HepG2 (cell line): Measurements from ENCODE around the gene MED12L. TPM values are rescaled to one million over a fixed set of nuclear protein-coding genes. Genes with fewer than 3 reads are reported as not detected.
A peak's percentile ranks its signal among the peaks of the same experiment; 100 is the strongest.

Source experiments
- AKNA ChIP-seq: sonication (generic); formaldehyde crosslinking; IDR thresholded peaks from 2 replicates; pipeline ENCODE4 v1.4.0; 2020; ENCODE audit warnings: missing genetic modification reagents, borderline replicate concordance
- DPF2 ChIP-seq: sonication (generic); formaldehyde crosslinking; IDR thresholded peaks from 2 replicates; pipeline ENCODE4 v1.4.0; 2020; ENCODE audit warnings: mild to moderate bottlenecking, low read depth, missing genetic modification reagents, borderline replicate concordance
- HIVEP1 ChIP-seq: sonication (generic); formaldehyde crosslinking; IDR thresholded peaks from 2 replicates; pipeline ENCODE4 v1.4.0; 2020; ENCODE audit warnings: mild to moderate bottlenecking, missing genetic modification reagents
- KDM6A ChIP-seq: IDR thresholded peaks from 2 replicates; pipeline ENCODE4 v1.6.1; 2016; ENCODE audit warnings: low read depth
- KLF13 ChIP-seq: sonication (generic); formaldehyde crosslinking; IDR thresholded peaks from 2 replicates; pipeline ENCODE4 v1.4.0; 2020; ENCODE audit warnings: mild to moderate bottlenecking, missing genetic modification reagents
- MLX ChIP-seq: IDR thresholded peaks from 2 replicates; pipeline ENCODE4 v1.6.1; 2016
- MXD1 ChIP-seq: sonication (generic); formaldehyde crosslinking; IDR thresholded peaks from 2 replicates; pipeline ENCODE4 v1.4.0; 2020; ENCODE audit warnings: mild to moderate bottlenecking, missing genetic modification reagents
- POGZ ChIP-seq: sonication (generic); formaldehyde crosslinking; IDR thresholded peaks from 2 replicates; pipeline ENCODE4 v1.4.0; 2020; ENCODE audit warnings: mild to moderate bottlenecking, missing genetic modification reagents
- RNF219 ChIP-seq: sonication (generic); formaldehyde crosslinking; IDR thresholded peaks from 2 replicates; pipeline ENCODE4 v1.5.0; 2020; ENCODE audit warnings: mild to moderate bottlenecking, missing genetic modification reagents
- SIX1 ChIP-seq: sonication (generic); formaldehyde crosslinking; IDR thresholded peaks from 2 replicates; pipeline ENCODE4 v1.4.0; 2020; ENCODE audit warnings: missing genetic modification reagents, borderline replicate concordance
- SP140L ChIP-seq: sonication (generic); formaldehyde crosslinking; IDR thresholded peaks from 2 replicates; pipeline ENCODE4 v1.4.0; 2020; ENCODE audit warnings: missing genetic modification reagents, borderline replicate concordance
- TBP ChIP-seq: sonication (generic); formaldehyde crosslinking; IDR thresholded peaks from 2 replicates; pipeline ENCODE4 v1.5.0; 2020; ENCODE audit warnings: missing genetic modification reagents
- ZNF331 ChIP-seq: sonication (generic); formaldehyde crosslinking; IDR thresholded peaks from 2 replicates; pipeline ENCODE4 v1.4.0; 2020; ENCODE audit warnings: missing genetic modification reagents
- ZNF530 ChIP-seq: sonication (generic); formaldehyde crosslinking; IDR thresholded peaks from 2 replicates; pipeline ENCODE4 v1.5.0; 2020; ENCODE audit warnings: low read depth, mild to moderate bottlenecking, missing genetic modification reagents
- ZNF574 ChIP-seq: sonication (generic); formaldehyde crosslinking; IDR thresholded peaks from 2 replicates; pipeline ENCODE4 v1.4.0; 2020; ENCODE audit warnings: missing genetic modification reagents
- ZNF816 ChIP-seq: sonication (generic); formaldehyde crosslinking; IDR thresholded peaks from 2 replicates; pipeline ENCODE4 v1.8.0; 2022; ENCODE audit warnings: missing genetic modification reagents, mild to moderate bottlenecking, borderline replicate concordance
- ZSCAN5A ChIP-seq: sonication (generic); formaldehyde crosslinking; IDR thresholded peaks from 2 replicates; pipeline ENCODE4 v1.8.0; 2022; ENCODE audit warnings: mild to moderate bottlenecking, missing genetic modification reagents, borderline replicate concordance
- polyA plus RNA-seq, 8 experiments: library from polyadenylated mRNA; depleted of rRNA in 3 of 8; stranded (reverse) in 7 of 8; unstranded in 1 of 8; fragments of >200 nt; fragmentation: Illumina TruSeq in 4 of 8; extraction: Trizol in 4 of 8; gene quantifications; 2 replicates each; pipeline versions ENCODE4 v1.2.1 to v1.2.3, GENCODE V29; 2011 to 2016; ENCODE audit warnings: low read depth in 4 of 8, missing spikeins in 1 of 8, mixed read lengths in 1 of 8; ENCODE audit not compliant: insufficient read depth in 1 of 8
- total RNA-seq, 5 experiments: library from RNA; depleted of rRNA; stranded (reverse); fragments of >200 nt; fragmentation: Illumina TruSeq; extraction: Trizol; gene quantifications; 2 replicates each; pipeline ENCODE4 v1.2.3, GENCODE V29; 2016; ENCODE audit warnings: low read depth in 1 of 5

MED12L gene
- total and polyA plus RNA-seq, 2 of the 13 experiments (the other 11 are each of a cell fraction or from before 2014, with no cell fraction given): 0.07 to 0.64 TPM

- TF ChIP-seq MLX (peak; percentile 74), SIX1 (peak; percentile 50; the same call in 1 of the 2 replicates), ZSCAN5A (CRISPR knock-in tag) (no peak), ZNF816 (CRISPR knock-in tag) (no peak), RNF219 (CRISPR knock-in tag) (no peak), MXD1 (CRISPR knock-in tag) (no peak), DPF2 (CRISPR knock-in tag) (no peak), POGZ (CRISPR knock-in tag) (0 out of 2 replicates have a peak, but pooled peaks have one; percentile 21), ZNF530 (CRISPR knock-in tag) (no peak), SP140L (no peak), KDM6A (CRISPR knock-in tag) (0 out of 2 replicates have a peak, but pooled peaks have one; percentile 37), AKNA (CRISPR knock-in tag) (no peak), TBP (CRISPR knock-in tag) (no peak), HIVEP1 (CRISPR knock-in tag) (no peak), ZNF574 (CRISPR knock-in tag) (no peak), ZNF331 (CRISPR knock-in tag) (peak; percentile 55; the same call in 1 of the 2 replicates), KLF13 (CRISPR knock-in tag) (no peak)
Measured at GRCh38 chr3:151283907-151284461, 198.5 kb downstream of the MED12L start (continued).
